Measurements from ENCODE around the gene PRSS23. TPM values are rescaled to one million over a fixed set of nuclear protein-coding genes. Genes with fewer than 3 reads are reported as not detected.
A peak's percentile ranks its signal among the peaks of the same experiment; 100 is the strongest.
"Not testable (repeated sequence)": the region's sequence is repeated elsewhere in the genome, so short reads cannot be mapped to it uniquely, and the experiment has no call there.

The PRSS23 gene
- total and polyA plus RNA-seq, 12 donors: 5.1 to 49.4 (median 28.8) TPM

DNA sequence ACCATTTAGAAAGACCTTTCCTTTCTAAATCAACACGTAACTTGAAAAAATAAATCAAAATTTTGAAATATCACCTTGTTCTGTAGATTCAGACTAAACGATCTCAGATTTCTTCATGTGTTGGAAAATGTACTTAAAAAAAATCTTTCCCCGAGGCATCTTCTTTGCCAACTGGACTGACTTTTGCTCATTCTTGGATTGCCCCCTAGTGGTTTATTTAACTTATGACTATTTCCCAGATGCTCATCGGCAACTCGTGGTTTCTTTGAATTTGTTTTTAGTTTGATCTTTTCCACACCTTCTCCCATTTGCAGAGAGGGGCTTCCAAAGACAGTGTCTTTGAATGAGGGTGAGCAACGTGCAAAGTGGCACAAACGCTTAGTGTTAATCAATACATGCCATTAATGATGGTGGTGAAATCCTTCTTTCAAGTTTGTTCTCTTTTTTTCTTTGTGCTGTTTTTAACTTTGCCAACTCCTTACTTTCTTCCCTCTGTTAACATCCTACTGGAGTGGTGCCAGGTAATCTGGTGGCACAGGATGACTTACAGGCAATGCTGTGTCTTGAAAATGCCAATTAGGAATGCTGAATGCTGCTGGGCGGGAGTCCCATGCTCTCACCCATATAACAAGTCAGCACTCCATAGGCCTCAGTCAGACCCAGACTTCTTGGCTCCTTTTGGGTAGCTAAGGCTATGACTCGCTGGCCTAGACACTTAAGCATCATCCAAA, 18.3 kb downstream of the PRSS23 start:
- DNase-seq: no peak
- WGBS, 4 donors: 11 to 14% (median 14%) methylated on average over 9 of the region's 9 CpGs
- H3K27ac ChIP-seq: no peak overlapping the region
- H3K4me3 ChIP-seq: no peak overlapping the region
- H3K9me3 ChIP-seq (replicated peaks in 1 of 3): no peaks in the 10 kb centered on the region
- intact Hi-C loops (cut with DNase I): loop anchor here in 1 of 2 donors (5.0 to 10.0 kb wide), 2 partner anchors 204 to 361 kb away; no protein-coding TSS in a partner anchor
- TF ChIP-seq, protein P1, sequence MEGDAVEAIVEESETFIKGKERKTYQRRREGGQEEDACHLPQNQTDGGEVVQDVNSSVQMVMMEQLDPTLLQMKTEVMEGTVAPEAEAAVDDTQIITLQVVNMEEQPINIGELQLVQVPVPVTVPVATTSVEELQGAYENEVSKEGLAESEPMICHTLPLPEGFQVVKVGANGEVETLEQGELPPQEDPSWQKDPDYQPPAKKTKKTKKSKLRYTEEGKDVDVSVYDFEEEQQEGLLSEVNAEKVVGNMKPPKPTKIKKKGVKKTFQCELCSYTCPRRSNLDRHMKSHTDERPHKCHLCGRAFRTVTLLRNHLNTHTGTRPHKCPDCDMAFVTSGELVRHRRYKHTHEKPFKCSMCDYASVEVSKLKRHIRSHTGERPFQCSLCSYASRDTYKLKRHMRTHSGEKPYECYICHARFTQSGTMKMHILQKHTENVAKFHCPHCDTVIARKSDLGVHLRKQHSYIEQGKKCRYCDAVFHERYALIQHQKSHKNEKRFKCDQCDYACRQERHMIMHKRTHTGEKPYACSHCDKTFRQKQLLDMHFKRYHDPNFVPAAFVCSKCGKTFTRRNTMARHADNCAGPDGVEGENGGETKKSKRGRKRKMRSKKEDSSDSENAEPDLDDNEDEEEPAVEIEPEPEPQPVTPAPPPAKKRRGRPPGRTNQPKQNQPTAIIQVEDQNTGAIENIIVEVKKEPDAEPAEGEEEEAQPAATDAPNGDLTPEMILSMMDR (IDR thresholded peaks at IDR 0.05): peak; percentile 80 to 87 (median 83)
- no peak for TF ChIP-seq POLR2A (IDR thresholded peaks at IDR 0.05)
- H3K36me3 ChIP-seq (replicated peaks in 1 of 2): no peaks in the 10 kb centered on the region
- no peaks in the 10 kb centered on the region for H3K27me3 ChIP-seq
- peaks cover 0 to 7% of the 10 kb centered on the region in 2 donors for H3K4me1 ChIP-seq (replicated peaks in 1 of 2)

DNA sequence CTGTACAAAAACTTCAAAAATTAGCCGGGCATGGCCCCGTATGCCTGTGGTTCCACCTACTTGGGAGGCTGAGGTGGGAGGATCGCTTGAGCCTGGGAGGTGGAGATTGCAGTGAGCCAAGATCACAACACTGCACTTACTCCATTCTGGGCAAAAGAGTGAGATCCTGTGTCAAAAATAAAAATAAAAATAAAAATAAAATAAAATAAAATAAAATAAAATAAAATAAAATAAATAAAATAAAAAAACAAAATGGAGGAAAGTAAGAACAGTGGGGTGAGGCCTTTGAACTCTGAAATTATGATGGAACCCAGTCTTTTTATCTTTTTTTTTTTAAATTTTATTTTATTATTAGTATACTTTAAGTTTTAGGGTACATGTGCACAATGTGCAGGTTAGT, 23.8 kb downstream of the PRSS23 start:
- H3K4me3 ChIP-seq; H3K9me3 ChIP-seq (replicated peaks in 1 of 3); H3K27ac ChIP-seq; H3K27me3 ChIP-seq; H3K36me3 ChIP-seq (replicated peaks in 1 of 2); H3K4me1 ChIP-seq (replicated peaks in 1 of 2); intact Hi-C loops (cut with DNase I); DNase-seq: not testable (repeated sequence)
- WGBS, 4 donors: 90 to 99% (median 98%) methylated on average over 3 of the region's 3 CpGs

DNA sequence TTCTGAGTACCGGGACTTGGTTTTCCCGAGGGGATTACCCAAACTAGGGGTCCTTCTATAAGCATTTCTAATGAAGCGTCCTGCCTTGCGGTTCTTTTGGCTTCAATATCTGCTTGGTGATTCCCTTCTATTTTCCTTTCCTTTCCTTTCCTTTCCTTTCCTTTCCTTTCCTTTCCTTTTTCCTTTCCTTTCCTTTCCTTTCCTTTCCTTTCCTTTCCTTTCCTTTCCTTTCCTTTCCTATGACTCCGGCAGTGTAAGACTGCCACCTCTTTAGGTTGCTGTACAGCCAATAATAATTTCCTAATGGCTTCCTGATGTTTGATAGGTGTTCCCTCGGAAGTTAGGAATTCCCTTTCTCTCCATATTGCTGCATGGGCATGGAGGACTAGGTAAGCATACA, 34.0 kb downstream of the PRSS23 start:
- DNase-seq; intact Hi-C loops (cut with DNase I): not testable (repeated sequence)
- whole genome bisulfite sequencing, 4 donors: 91 to 96% (median 93%) methylated on average over 6 of the region's 6 CpGs

DNA sequence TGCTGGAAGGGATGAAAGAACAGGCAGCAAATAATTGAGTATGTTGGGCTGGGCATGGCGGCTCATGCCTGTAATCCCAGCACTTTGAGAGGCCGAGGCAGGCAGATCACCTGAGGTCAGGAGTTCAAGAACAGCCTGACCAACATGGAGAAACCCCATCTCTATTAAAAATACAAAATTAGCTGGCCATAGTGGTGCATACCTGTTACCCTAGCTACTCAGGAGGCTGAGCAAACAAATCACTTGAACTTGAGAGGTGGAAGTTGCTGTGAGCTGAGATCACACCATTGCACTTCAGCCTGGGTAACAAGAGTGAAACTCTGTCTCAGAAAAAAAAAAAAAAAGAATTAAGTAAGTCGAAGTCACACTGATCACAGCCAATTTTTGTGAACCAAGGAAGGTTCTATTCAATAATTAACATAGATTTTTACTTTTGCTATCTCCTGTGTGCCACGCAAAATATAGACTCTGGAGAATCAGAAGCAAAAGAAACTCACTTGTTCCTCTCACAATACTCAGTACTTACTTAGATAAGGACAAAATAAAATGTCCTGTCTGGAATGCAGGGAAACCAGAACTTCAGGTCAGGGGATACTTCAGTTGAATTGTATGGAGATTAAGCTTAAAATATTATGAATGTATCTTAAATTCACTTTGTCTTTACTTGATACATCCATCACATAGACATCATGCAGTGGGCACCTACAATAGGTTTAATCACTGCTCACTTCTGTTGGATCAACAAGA, 44.6 kb downstream of the PRSS23 start:
- H3K27ac ChIP-seq; intact Hi-C loops (cut with DNase I); H3K9me3 ChIP-seq (replicated peaks in 1 of 3); H3K27me3 ChIP-seq; H3K4me3 ChIP-seq; H3K36me3 ChIP-seq (replicated peaks in 1 of 2); H3K4me1 ChIP-seq (replicated peaks in 1 of 2); DNase-seq: not testable (repeated sequence)
- WGBS, 4 donors: 89 to 94% (median 92%) methylated on average over 4 of the region's 4 CpGs

More for the DNA sequence above, 34.0 kb downstream of the PRSS23 start:
- not testable (repeated sequence) for H3K36me3 ChIP-seq (replicated peaks in 1 of 2); H3K9me3 ChIP-seq (replicated peaks in 1 of 3); H3K4me3 ChIP-seq; H3K27me3 ChIP-seq; H3K27ac ChIP-seq; H3K4me1 ChIP-seq (replicated peaks in 1 of 2)

DNA sequence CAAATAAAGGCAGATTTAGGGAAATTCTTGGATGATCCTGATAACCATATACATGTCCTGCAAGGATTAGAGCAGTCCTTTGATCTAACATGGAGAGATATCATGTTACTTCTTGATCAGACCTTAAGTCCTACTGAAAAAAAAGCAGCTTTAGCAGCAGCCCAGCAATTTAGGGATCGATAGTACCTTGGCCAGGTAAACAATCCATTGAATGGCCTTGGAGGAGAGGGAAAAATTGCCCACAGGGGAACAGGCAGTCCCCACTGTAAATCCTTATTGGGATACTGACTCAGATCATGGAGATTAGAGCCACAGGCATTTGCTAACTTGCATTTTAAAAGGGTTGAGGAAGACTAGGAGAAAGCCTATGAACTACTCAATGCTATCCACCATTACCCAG, 47.8 kb downstream of the PRSS23 start:
- no peak for TF ChIP-seq POLR2A (IDR thresholded peaks at IDR 0.05)
- TF ChIP-seq, protein P1 (IDR thresholded peaks at IDR 0.05): no peak
- Histone ChIP-seq H3K27me3 (no peaks in the 10 kb centered on the region), H3K4me3 (no peak overlapping the region), H3K9me3 (replicated peaks in 1 of 3) (no peaks in the 10 kb centered on the region), H3K36me3 (replicated peaks in 1 of 2) (no peaks in the 10 kb centered on the region), H3K27ac (no peak overlapping the region), H3K4me1 (replicated peaks in 1 of 2) (no peaks in the 10 kb centered on the region)
- no peak for DNase-seq
- WGBS, 4 donors: 75 to 90% (median 86%) methylated on average over 1 of the region's 1 CpG
- intact Hi-C loops (cut with DNase I): no loop called here
